IgD-negative memory B cell (primary cell): ENCODE measurements around the gene PAQR9. TPM values are rescaled to one million over a fixed set of nuclear protein-coding genes. Genes with fewer than 3 reads are reported as not detected.
A peak's percentile ranks its signal among the peaks of the same experiment; 100 is the strongest.

Experiments used
- H3K27ac Mint-ChIP-seq, 3 donors: one replicate each; pipeline ENCODE4 v1.8.0; 2020 to 2022; ENCODE audit warnings: mild to moderate bottlenecking in 3 of 3, mixed read lengths in 3 of 3, moderate library complexity in 1 of 3
- H3K27me3 Mint-ChIP-seq: one replicate; pipeline ENCODE4 v1.8.0; 2021; ENCODE audit warnings: mixed read lengths
- H3K36me3 Mint-ChIP-seq: one replicate; pipeline ENCODE4 v1.8.0; 2020; ENCODE audit warnings: mild to moderate bottlenecking, mixed read lengths
- H3K4me1 Mint-ChIP-seq, 3 donors: one replicate each; pipeline ENCODE4 v1.8.0; 2020 to 2022; ENCODE audit warnings: mixed read lengths in 3 of 3, mild to moderate bottlenecking in 1 of 3
- H3K4me3 Mint-ChIP-seq, 4 donors: one replicate each; pipeline ENCODE4 v1.8.0; 2020 to 2022; ENCODE audit warnings: mild to moderate bottlenecking in 4 of 4, mixed read lengths in 4 of 4, moderate library complexity in 3 of 4
- H3K9me3 Mint-ChIP-seq, 3 donors: one replicate each; pipeline ENCODE4 v1.8.0; 2020 to 2021; ENCODE audit warnings: mixed read lengths in 3 of 3, mild to moderate bottlenecking in 1 of 3
- polyA plus RNA-seq: library from polyadenylated mRNA; unstranded; fragments of 300-500 nt; fragmentation: Illumina TruSeq; gene quantifications from one replicate; pipeline ENCODE4 v1.2.3, GENCODE V29; 2021

The PAQR9 gene
- polyA plus RNA-seq, 1 donor from 2014 or later: not detected

DNA sequence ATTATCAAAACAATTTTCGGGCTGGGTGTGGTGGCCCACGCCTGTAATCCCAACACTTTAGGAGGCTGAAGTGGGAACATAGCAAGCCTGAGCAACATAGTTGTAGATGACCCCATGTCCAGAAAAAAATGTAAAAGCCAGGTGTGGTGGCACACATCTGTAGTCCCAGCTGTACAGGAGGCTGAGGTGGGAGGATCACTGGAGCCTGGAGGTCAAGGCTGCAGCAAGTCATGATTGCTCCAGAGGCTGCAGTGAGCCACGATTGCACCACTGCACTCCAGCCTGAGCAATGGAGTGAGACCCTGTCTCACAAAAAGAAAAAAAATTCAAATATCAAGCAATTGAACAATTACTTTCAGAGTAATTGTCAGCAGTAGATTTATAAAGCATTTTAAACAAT, 8.0 kb upstream of the PAQR9 start:
- peaks cover 12% of the 10 kb centered on the region for H3K27me3 Mint-ChIP-seq
- H3K27ac Mint-ChIP-seq: no peak overlapping the region
- no peaks in the 10 kb centered on the region for H3K36me3 Mint-ChIP-seq
- H3K4me3 Mint-ChIP-seq: peak overlapping the region in 1 of 4 donors; percentile 51
- no peaks in the 10 kb centered on the region for H3K9me3 Mint-ChIP-seq
- H3K4me1 Mint-ChIP-seq: no peaks in the 10 kb centered on the region

GRCh38 chr3:142968319-142969025, 5.0 kb upstream of the PAQR9 start:
- peaks cover 2% of the 10 kb centered on the region for H3K36me3 Mint-ChIP-seq
- no peak overlapping the region for H3K4me3 Mint-ChIP-seq
- no peak overlapping the region for H3K27ac Mint-ChIP-seq
- H3K9me3 Mint-ChIP-seq: peaks cover 0 to 3% (median 0%) of the 10 kb centered on the region in 3 donors
- H3K4me1 Mint-ChIP-seq: peaks cover 0 to 3% (median 3%) of the 10 kb centered on the region in 3 donors
- H3K27me3 Mint-ChIP-seq: peaks cover 22% of the 10 kb centered on the region

DNA sequence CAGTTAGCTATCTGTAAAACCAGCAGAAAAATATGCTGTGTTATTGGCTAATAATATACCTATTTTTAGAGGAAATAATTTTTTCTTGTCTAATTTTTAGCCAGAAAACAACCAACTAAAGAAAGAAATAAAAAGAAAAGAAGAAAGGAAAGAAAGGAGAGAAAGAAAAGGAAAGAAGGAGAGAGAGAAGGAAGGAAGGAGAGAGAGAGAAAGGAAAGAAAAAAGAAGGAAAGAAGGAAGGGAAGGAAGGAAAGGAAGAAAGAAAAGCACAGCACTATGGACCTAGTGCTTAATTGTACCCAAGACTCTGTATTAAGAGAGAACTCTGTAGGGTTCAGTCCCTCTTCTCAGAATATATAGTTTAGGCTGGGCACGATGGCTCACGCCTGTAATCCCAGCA, 3.3 kb upstream of the PAQR9 start:
- peaks cover 4 to 9% (median 9%) of the 10 kb centered on the region in 3 donors for H3K4me1 Mint-ChIP-seq
- no peak overlapping the region for H3K27ac Mint-ChIP-seq
- H3K27me3 Mint-ChIP-seq: peaks cover 32% of the 10 kb centered on the region
- H3K9me3 Mint-ChIP-seq: peaks cover 0 to 3% (median 0%) of the 10 kb centered on the region in 3 donors
- H3K36me3 Mint-ChIP-seq: peaks cover 2% of the 10 kb centered on the region
- H3K4me3 Mint-ChIP-seq: no peak overlapping the region

DNA sequence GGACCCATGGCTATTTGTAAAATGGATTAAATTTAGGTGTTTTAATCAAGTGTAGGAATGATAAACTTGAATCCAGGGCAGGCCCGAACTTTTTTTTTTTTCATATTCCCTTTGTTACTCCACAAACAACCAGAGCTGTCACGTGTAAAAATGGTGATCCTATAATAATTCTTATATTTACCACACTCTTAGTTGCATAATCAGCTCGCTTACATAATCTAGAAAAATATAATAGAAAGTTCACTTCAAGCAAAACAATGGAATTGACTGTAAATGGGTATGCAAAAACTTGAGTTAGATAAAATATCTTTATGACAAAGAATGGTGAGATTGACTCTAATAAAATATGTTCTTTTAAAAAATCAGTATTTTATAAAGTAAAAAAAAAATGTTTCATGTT, 2.1 kb upstream of the PAQR9 start:
- Mint-ChIP-seq H3K27ac (no peak overlapping the region), H3K4me1 (peaks cover 4 to 9% (median 9%) of the 10 kb centered on the region in 3 donors), H3K27me3 (peaks cover 32% of the 10 kb centered on the region), H3K4me3 (no peak overlapping the region), H3K36me3 (peaks cover 2% of the 10 kb centered on the region), H3K9me3 (peaks cover 0 to 3% (median 0%) of the 10 kb centered on the region in 3 donors)

- no peak overlapping the region for H3K27ac Mint-ChIP-seq
- H3K4me3 Mint-ChIP-seq: peak overlapping the region in 1 of 4 donors; percentile 78
- peaks cover 2% of the 10 kb centered on the region for H3K36me3 Mint-ChIP-seq
- H3K4me1 Mint-ChIP-seq: peaks cover 4 to 9% (median 9%) of the 10 kb centered on the region in 3 donors
- peaks cover 0 to 3% (median 0%) of the 10 kb centered on the region in 3 donors for H3K9me3 Mint-ChIP-seq
- H3K27me3 Mint-ChIP-seq: peaks cover 41% of the 10 kb centered on the region
These were observed 299 bp downstream of the PAQR9 start for GRCh38 chr3:142963234-142963515.

DNA sequence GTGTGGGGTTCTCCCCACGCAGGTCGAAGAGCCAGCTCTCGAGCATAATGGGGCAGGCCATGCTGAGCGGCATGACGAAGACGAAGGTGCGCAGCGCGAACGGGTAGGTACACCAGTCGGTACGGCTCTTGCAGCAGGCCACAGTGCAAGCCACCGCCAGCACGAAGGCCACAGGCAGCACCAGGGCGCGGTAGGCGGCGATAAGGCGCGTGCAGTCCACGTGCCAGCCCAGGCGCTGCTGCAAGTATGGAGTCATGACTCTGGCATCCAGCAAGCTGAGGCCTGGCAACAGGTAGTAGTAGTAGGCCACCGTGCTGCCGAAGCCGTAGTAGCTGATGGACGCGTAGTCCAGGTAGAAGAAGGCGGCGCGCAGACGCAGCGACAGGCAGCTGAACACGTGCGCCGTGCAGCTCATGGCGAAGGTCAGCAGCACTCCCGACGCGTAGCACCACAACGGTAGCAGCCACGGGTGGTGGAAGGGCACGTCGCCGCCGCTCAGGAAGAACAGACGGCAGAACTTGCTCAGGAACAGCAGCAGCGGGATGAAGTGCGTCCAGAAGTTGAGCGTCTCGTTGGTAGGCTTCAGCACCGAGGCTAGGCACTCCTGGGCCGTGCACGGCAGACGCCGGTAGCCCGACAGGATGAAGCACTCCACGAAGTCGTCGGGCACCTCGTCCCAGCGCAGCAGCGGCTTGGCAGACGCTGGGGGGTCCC, 797 bp downstream of the PAQR9 start:
- H3K9me3 Mint-ChIP-seq: peaks cover 0 to 3% (median 0%) of the 10 kb centered on the region in 3 donors
- peak overlapping the region in 2 of 3 donors; percentile 23 to 77 for H3K27ac Mint-ChIP-seq
- H3K4me1 Mint-ChIP-seq: peaks cover 4 to 9% (median 9%) of the 10 kb centered on the region in 3 donors
- H3K4me3 Mint-ChIP-seq: peak overlapping the region; percentile 13 to 92 (median 78)
- H3K27me3 Mint-ChIP-seq: peaks cover 46% of the 10 kb centered on the region
- peaks cover 2% of the 10 kb centered on the region for H3K36me3 Mint-ChIP-seq

- Mint-ChIP-seq H3K4me1 (peaks cover 4 to 9% (median 9%) of the 10 kb centered on the region in 3 donors), H3K36me3 (peaks cover 2% of the 10 kb centered on the region), H3K4me3 (peak overlapping the region; percentile 13 to 92 (median 78)), H3K27me3 (peaks cover 50% of the 10 kb centered on the region), H3K27ac (peak overlapping the region in 1 of 3 donors; percentile 77), H3K9me3 (peaks cover 0 to 3% (median 0%) of the 10 kb centered on the region in 3 donors)
These were observed 1.3 kb downstream of the PAQR9 start for GRCh38 chr3:142962175-142962519.

GRCh38 chr3:142961539-142961938, 1.9 kb downstream of the PAQR9 start:
- Mint-ChIP-seq H3K9me3 (peaks cover 0 to 3% (median 0%) of the 10 kb centered on the region in 3 donors), H3K4me1 (peaks cover 4 to 9% (median 9%) of the 10 kb centered on the region in 3 donors), H3K27me3 (peaks cover 53% of the 10 kb centered on the region), H3K36me3 (peaks cover 2% of the 10 kb centered on the region), H3K27ac (peak overlapping the region in 1 of 3 donors; percentile 77), H3K4me3 (peak overlapping the region in 1 of 4 donors; percentile 13)

DNA sequence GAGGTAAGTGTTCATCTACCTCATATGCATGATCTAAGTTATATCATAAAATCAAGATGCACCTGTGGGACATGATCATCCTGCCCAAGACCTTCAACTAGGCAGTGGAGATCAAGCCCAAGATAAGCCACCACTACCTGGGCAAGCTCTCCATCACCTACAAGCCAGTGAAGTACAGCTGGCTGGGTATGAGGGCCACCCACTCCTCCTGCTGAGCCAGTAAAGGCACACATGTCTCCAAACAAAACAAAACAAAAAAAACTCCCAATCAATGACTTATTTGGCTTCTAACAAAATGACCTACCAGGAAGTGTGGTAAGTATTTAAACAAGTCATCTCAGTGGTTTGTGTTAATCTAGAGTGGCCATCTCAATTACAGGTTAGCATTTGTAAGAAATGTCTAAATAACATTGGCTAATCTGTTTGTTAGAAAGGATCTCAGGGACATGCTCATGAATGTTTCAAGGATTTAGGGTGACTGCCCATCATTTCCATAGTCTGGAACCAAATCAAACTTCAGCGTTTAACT, 3.1 kb downstream of the PAQR9 start:
- Mint-ChIP-seq H3K9me3 (peaks cover 0 to 3% (median 0%) of the 10 kb centered on the region in 3 donors), H3K36me3 (peaks cover 2% of the 10 kb centered on the region), H3K27ac (no peak overlapping the region)

DNA sequence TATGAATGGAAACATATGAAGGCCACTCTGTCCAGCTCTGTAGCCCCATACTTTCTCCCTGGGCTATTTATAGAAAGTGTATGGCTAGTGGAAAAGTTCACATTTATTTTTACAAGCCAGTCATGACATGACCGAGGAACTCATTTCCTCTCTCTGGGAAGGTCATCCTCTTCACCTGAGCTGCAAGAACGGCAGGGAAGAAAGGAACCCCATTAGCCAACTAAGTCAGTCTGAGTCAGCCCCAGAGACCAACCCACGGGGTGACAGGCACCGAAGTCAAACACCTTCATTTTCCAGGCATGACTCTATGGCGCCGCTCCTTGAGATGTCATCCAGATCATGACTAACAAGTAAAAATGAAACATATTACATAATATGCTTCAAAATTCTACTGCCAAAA, 4.8 kb downstream of the PAQR9 start:
- Mint-ChIP-seq H3K9me3 (no peaks in the 10 kb centered on the region), H3K4me1 (peaks cover 4 to 6% (median 5%) of the 10 kb centered on the region in 3 donors), H3K27me3 (peaks cover 40% of the 10 kb centered on the region), H3K36me3 (no peaks in the 10 kb centered on the region), H3K4me3 (no peak overlapping the region), H3K27ac (no peak overlapping the region)

More for the DNA sequence above, 3.1 kb downstream of the PAQR9 start:
- H3K4me3 Mint-ChIP-seq: no peak overlapping the region
- peaks cover 50% of the 10 kb centered on the region for H3K27me3 Mint-ChIP-seq
- H3K4me1 Mint-ChIP-seq: peaks cover 4 to 9% (median 9%) of the 10 kb centered on the region in 3 donors

DNA sequence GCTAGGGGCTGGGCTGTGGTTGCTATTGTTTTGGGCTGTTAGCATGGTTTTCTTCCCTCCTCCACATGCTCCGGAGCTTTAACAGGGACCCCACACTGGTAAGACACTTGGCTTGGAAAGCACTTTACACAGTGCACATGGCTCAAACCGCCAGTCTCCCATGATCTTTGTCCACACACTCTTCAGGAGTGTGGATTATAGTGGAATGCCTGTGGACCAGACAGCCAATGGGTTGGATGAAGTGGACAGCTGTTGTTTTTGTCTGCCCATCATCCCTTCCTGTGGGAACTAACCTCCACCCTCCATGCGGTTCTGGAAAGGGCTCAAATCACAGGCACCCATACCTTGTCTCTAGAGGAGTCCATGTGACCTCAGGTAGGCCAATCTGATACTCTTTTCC, 10.0 kb downstream of the PAQR9 start:
- H3K4me1 Mint-ChIP-seq: peaks cover 0 to 1% (median 0%) of the 10 kb centered on the region in 3 donors
- H3K9me3 Mint-ChIP-seq: no peaks in the 10 kb centered on the region
- H3K4me3 Mint-ChIP-seq: no peak overlapping the region
- H3K36me3 Mint-ChIP-seq: no peaks in the 10 kb centered on the region
- peaks cover 29% of the 10 kb centered on the region for H3K27me3 Mint-ChIP-seq
- no peak overlapping the region for H3K27ac Mint-ChIP-seq

DNA sequence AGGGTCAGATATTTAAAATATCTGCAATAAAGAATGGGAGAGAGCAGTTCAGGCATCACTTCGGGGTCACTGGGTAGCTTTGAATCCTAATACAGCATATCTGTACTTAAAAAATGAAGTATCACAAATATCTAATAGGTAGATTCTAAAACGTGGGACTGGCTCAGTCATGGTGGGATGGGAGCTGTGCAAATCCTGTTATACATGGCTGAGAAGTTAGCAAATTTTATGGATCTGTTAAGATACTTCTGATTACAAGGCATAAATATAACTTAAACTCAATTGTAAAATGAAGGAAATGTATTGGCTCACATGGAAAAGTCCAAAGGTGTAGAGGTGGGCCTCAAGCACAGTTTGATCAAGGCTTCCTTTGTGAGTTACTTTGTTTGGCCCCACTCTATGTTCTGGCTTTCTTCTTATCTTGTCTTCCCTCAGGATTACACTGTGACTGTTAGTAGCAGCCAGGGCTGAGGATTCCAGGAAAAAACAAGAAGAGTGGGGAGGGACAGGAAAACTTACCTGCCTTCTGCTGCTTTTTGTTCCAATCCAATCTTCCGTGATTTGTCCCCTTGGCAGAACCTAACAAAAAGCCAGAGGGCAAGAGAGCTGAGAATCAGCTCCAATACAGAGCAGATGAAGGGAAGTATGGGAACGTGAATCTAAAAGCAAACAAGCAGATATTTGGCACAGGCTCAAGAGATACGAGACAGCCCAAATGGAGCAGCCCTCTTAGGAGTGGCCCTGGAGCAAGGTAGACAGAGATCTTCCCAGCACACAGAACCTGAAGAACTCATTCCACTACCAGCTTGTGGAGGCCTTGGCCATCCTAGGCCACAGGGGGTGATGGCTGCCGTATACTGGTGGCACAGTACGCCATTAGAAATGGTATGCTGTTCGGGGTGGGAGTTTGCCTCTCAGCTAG, 10.9 kb downstream of the PAQR9 start:
- Mint-ChIP-seq H3K27ac (no peak overlapping the region), H3K9me3 (no peaks in the 10 kb centered on the region), H3K4me3 (no peak overlapping the region), H3K4me1 (peaks cover 0 to 1% (median 1%) of the 10 kb centered on the region in 3 donors), H3K36me3 (no peaks in the 10 kb centered on the region), H3K27me3 (peaks cover 26% of the 10 kb centered on the region)

DNA sequence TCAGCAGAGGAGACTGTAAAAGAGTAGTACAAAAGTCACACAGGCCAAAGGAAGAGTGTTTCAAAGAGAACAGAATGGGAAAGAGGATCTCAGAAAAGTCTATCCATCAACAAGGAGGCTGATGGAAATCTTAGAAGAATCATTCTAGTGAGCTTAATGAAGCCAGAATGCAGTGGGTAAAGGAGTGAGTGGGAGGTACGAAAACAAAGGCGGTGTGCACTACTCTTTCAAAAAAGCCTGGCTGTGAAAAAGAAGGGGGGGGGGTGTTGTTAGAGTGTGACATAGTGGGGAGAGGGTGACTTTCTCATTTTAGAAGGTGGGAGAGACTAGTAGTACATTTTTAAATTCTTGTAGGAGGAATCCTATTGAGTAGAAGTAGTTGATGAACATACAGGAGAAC, 11.7 kb downstream of the PAQR9 start:
- Mint-ChIP-seq H3K4me3 (no peak overlapping the region), H3K27me3 (peaks cover 23% of the 10 kb centered on the region), H3K27ac (no peak overlapping the region)

GRCh38 chr3:142950972-142951371, 12.5 kb downstream of the PAQR9 start:
- no peak overlapping the region for H3K4me3 Mint-ChIP-seq
- no peak overlapping the region for H3K27ac Mint-ChIP-seq
- peaks cover 28% of the 10 kb centered on the region for H3K27me3 Mint-ChIP-seq
- peaks cover 0 to 7% (median 1%) of the 10 kb centered on the region in 3 donors for H3K4me1 Mint-ChIP-seq
- H3K36me3 Mint-ChIP-seq: no peaks in the 10 kb centered on the region
- H3K9me3 Mint-ChIP-seq: peaks cover 0 to 3% (median 0%) of the 10 kb centered on the region in 3 donors

More for the DNA sequence above, 11.7 kb downstream of the PAQR9 start:
- Mint-ChIP-seq H3K9me3 (peaks cover 0 to 3% (median 0%) of the 10 kb centered on the region in 3 donors), H3K4me1 (peaks cover 0 to 5% (median 1%) of the 10 kb centered on the region in 3 donors), H3K36me3 (no peaks in the 10 kb centered on the region)
